ENCODE results near the gene LRMDA.

LRMDA gene

DNA sequence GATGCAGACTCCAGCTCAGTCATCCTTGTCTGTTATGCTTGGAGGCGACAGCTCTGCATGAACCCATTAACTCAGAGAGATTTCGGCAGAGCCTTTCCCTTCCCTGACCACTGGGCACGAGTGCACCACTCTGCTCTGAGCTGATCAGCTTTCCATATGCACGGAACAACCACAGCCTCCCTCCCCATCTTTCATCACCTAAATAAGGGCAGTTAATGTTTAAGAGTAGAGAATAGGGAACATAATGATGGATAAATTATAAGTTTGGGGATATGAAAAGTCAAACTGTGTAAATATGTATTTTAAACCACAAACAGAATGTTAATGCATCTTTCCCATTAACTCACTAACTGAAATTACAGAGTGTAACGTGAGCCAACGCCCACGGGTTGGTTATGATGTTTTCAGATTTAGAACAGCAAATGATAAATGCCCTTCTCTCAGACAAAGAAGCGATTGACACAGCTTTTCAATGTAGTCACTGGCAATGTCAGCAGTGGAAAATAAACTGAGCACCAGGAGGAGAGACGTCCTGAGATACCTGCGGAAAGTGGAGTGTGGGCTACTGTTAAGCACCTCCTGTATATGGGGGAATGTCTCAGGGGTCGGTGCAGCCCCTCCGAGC lies 658.2 kb downstream of the LRMDA start:
- Histone ChIP-seq H3K4me1 (ENCODE audit: control insufficient read depth, insufficient read depth, low read length) (peaks cover 18% of the 10 kb centered on the region), H3K36me3 (ENCODE audit: control insufficient read depth in 2 of 2, insufficient read depth in 1 of 2, low read length in 2 of 2) (no peaks in the 10 kb centered on the region), H3K4me3 (ENCODE audit: low read depth, low read length) (no peak overlapping the region), H3K27ac (ENCODE audit: extremely low read depth, low read depth, low read length) (no peak overlapping the region; the same call in 1 of the 2 replicates), H3K9me3 (ENCODE audit: control insufficient read depth, insufficient read depth, low read depth, low read length) (no peaks in the 10 kb centered on the region)
- ChIA-PET POLR2A (no interaction called here), CTCF (interaction anchor here (0.6 to 0.7 kb wide), 3 partner anchors 132 to 1554 kb away, joined by 3 to 6 read pairs (median 3); no protein-coding TSS in a partner anchor)
- TF ChIP-seq ZNF239 (tag by site-specific recombination; IDR thresholded peaks at IDR 0.05) (no peak), ZNF433 (tag by site-specific recombination; IDR thresholded peaks at IDR 0.05; ENCODE audit: low read depth) (no peak), ZBTB44 (tag by site-specific recombination; IDR thresholded peaks at IDR 0.05) (no peak), KLF7 (tag by site-specific recombination; IDR thresholded peaks at IDR 0.05; ENCODE audit: borderline replicate concordance) (no peak), ZNF2 (tag by site-specific recombination; IDR thresholded peaks at IDR 0.05) (no peak), ZNF10 (tag by site-specific recombination; IDR thresholded peaks at IDR 0.05) (no peak), ZNF398 (tag by site-specific recombination; IDR thresholded peaks at IDR 0.05) (no peak), ZNF768 (tag by site-specific recombination; IDR thresholded peaks at IDR 0.05) (no peak), ZNF514 (tag by site-specific recombination; IDR thresholded peaks at IDR 0.05) (no peak), HOXD13 (CRISPR knock-in tag; IDR thresholded peaks at IDR 0.05; ENCODE audit: borderline replicate concordance) (no peak), ZNF16 (tag by site-specific recombination; IDR thresholded peaks at IDR 0.05; ENCODE audit: low read depth) (no peak), ZNF311 (tag by site-specific recombination; IDR thresholded peaks at IDR 0.05; ENCODE audit: borderline replicate concordance) (no peak), ZNF776 (tag by site-specific recombination; IDR thresholded peaks at IDR 0.05; ENCODE audit: borderline replicate concordance) (no peak), KLF1 (tag by site-specific recombination; IDR thresholded peaks at IDR 0.05) (no peak), ZNF571 (tag by site-specific recombination; IDR thresholded peaks at IDR 0.05) (no peak), ZNF518A (tag by site-specific recombination; conservative IDR thresholded peaks at IDR 0.05; ENCODE audit: low read depth) (no peak), ZNF596 (tag by site-specific recombination; IDR thresholded peaks at IDR 0.05) (no peak), FEZF1 (tag by site-specific recombination; IDR thresholded peaks at IDR 0.05) (no peak), ZNF707 (tag by site-specific recombination; IDR thresholded peaks at IDR 0.05) (no peak), ZNF529 (tag by site-specific recombination; IDR thresholded peaks at IDR 0.05; ENCODE audit: insufficient replicate concordance) (no peak), ZFP3 (tag by site-specific recombination; IDR thresholded peaks at IDR 0.05; ENCODE audit: low read depth) (no peak), ZNF548 (tag by site-specific recombination; IDR thresholded peaks at IDR 0.05) (no peak), ZFP41 (tag by site-specific recombination; IDR thresholded peaks at IDR 0.05; ENCODE audit: borderline replicate concordance) (no peak), ZEB2 (tag by site-specific recombination; IDR thresholded peaks at IDR 0.05) (peak; percentile 54; the same call in 1 of the 2 replicates), ZNF513 (tag by site-specific recombination; IDR thresholded peaks at IDR 0.05) (no peak), YY2 (tag by site-specific recombination; IDR thresholded peaks at IDR 0.05) (no peak)
- TF ChIP-seq, protein P1, sequence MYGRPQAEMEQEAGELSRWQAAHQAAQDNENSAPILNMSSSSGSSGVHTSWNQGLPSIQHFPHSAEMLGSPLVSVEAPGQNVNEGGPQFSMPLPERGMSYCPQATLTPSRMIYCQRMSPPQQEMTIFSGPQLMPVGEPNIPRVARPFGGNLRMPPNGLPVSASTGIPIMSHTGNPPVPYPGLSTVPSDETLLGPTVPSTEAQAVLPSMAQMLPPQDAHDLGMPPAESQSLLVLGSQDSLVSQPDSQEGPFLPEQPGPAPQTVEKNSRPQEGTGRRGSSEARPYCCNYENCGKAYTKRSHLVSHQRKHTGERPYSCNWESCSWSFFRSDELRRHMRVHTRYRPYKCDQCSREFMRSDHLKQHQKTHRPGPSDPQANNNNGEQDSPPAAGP (tag by site-specific recombination; IDR thresholded peaks at IDR 0.05): no peak
